GM18505 (cell line): ENCODE measurements around the gene MAFF.

Experiments
- ATAC-seq: cut with Tn5 transposase; IDR thresholded peaks from one replicate; pipeline ENCODE4 v1.9.1; 2021; ENCODE audit not compliant: unreplicated experiment
- POLR2A ChIP-seq: IDR thresholded peaks from 4 replicates; pipeline ENCODE4 v1.6.1; 2011; ENCODE audit warnings: borderline replicate concordance; ENCODE audit not compliant: insufficient read depth, insufficient read length; ENCODE audit errors: extremely low read depth

MAFF gene

DNA sequence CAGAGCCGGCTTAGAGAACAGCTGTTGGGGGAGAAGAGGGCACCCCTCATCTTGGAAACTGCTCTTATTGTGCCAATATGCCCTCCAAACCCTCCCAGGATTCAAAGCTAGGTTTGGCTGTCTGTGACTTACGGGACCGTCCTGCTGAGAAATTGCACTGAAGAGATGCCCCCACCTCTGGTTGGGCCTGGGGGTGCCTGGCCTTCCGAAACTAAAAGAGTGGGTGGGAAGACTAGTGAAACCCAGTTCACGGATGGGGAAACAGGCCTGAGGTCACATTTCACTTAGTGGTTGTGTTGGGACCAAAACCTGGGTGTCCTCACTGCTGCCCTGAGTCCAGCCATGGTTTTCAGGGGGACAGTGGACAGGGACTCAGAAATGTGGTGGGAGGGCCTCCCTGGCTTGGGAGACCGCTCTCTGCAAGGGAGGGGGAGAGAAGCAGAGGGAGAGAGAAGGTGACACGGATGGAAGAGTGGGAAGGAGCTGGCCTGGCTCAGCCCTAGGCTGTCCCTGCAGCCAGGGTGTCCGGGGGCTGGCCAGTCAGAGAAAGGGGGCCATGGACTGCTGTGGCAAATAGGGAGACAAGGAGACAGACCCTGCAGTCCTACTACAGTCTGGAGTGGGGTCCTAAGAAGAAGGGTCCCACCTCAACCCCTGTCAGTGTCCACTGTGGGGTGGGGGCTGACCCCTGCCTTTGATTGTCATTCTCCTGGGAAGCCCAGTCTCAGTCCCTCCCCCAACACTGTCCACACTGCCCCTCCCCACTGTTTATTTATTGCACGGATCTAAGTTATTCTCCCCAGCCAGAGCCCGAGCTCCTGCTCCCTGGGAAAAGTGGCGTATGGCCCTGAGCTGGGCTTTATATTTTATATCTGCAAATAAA is 13.6 kb downstream of the MAFF start:
- no peak for TF ChIP-seq POLR2A
- no peak for ATAC-seq

DNA sequence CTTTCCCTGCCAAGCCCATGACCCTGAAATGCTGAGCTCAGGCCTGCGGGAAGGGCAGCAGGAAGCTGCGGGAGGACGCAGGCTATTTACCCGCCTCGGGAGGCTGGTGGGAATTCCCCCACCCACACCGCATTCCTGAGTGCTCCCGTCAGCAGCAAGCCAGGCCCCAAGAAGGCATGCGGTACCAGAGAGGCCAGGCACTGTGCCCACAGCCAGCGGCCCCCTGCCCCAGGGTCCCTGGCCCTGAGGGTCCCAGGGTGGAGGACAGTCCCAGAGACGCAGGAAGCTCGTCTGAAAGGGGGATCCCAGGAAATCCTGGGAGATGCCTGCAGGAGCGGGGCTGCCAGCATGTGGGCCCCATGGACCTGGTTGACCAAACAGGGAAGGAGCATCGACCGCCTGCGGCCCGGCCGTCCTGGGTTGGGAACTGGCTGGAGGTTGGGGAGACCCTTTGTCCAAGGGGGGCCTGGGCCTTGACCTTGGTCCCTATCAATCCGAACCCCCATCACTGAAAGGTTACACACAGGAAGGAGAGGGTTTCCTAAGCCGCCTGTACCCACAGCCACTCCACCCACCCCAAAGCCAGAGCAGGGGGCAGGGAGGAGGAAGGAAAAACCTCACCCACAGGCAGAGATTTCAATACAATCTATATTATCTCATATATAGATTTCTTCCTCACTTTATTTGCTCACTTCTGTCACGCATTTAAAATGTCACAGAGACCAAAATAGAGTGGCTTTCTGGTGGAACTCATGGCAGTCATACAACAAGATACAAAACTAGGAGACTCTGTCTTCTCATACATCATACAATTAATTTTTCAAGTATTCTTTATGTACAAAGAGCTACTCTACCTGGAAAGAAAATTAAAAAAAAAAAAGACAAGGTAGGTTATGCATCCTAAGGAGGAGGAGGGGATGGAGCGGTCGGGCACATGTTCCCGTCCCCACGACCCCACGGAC is 17.1 kb downstream of the MAFF start:
- TF ChIP-seq POLR2A, result no peak
- ATAC-seq, result no peak

DNA sequence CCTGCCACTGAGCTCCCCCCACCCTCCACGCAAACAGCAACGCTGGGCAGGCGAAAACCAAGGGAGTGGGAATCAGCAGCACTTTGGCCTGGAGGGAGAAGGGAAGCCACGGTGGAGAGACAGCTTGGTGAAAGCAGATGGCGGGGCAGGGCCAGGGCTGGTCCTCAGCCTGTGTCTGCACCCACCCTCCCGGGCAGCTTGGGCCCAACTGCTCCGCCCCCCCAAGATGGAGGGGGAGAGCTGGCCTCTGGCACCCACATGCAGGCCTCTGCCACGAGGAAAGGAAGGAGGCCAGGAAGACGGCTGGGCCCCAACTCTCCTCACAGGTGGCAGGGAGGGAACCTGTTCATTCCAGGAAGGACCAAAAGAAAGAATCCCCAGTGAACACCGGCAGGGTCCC is 17.8 kb downstream of the MAFF start:
- no peak for TF ChIP-seq POLR2A
- no peak for ATAC-seq

DNA sequence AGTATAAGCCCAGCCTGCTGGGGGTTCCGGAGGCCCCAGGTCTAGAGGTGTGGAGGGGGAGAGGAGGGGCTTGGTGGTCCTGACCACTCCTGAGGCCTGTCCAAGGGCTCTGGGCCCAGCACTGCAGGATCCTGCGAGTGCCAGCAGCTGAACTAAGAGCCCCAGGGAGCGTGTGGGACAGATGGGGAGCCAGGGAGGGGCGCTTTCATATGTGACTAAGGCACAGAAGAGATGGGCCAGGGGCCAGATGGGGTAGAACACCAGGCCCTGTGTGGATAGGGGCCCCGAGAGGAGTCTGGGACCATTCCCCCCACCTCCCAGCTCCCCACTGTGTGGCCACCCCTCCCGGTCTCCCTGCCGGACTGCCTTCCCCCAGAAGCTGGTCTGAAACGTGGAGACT is 18.4 kb downstream of the MAFF start:
- ATAC-seq, result no peak
- no peak for TF ChIP-seq POLR2A

DNA sequence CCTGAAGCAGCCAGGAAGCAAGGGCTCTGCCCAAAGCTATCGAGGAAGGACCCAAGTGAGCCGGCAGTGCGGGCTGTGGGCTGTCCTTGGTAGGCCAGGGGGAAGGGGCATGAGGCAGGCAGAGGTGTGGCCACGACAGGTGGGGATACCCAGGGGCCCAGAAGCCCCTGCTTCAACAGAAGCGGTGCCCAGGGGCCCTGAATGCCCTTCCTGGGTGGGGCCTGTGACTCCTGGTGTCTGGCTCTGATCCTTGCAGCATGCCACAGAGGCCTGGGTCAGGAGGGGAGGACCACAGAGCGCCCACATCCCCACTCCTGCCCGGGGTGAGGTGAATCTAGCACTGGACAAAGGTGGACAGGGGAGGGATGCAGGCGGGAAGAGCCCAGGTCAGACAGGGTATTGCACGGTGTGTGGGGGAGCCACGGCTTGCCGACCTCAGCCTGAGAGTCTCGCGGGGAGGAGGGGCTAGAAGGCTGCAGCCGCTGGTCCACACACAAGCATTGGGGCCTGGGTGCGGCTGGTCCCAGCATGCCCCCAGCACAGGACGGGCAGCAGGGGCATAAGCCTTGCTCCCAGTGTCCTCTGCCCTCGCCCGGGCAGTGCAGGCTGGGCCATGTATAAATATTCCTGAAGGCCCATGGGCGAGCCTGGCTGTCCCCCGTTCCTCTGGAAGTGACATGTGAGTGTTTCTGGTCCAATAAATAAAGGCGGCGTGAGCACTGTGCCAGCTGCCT is 19.0 kb downstream of the MAFF start:
- TF ChIP-seq POLR2A, result no peak
- ATAC-seq, result no peak

DNA sequence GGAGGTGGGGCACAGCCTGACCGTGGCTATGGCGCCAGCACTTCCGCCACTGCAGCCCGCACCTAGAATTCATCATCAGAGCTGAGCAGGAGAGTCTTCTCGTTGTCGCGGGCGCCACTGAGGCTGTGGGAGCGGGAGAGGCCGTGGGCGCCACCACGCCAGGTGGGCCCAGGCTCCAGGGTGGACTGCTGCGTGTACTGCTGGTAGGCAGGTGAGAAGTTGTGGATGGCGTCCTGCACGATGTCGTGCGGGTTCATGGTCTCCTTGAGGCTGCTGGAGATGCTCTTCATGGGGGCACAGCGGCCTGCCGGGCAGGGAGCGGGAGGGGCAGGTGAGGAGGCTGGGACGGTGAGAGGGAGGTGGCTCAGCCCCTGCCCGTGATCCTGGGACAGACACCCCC is 19.6 kb downstream of the MAFF start:
- no peak for TF ChIP-seq POLR2A
- no peak for ATAC-seq

DNA sequence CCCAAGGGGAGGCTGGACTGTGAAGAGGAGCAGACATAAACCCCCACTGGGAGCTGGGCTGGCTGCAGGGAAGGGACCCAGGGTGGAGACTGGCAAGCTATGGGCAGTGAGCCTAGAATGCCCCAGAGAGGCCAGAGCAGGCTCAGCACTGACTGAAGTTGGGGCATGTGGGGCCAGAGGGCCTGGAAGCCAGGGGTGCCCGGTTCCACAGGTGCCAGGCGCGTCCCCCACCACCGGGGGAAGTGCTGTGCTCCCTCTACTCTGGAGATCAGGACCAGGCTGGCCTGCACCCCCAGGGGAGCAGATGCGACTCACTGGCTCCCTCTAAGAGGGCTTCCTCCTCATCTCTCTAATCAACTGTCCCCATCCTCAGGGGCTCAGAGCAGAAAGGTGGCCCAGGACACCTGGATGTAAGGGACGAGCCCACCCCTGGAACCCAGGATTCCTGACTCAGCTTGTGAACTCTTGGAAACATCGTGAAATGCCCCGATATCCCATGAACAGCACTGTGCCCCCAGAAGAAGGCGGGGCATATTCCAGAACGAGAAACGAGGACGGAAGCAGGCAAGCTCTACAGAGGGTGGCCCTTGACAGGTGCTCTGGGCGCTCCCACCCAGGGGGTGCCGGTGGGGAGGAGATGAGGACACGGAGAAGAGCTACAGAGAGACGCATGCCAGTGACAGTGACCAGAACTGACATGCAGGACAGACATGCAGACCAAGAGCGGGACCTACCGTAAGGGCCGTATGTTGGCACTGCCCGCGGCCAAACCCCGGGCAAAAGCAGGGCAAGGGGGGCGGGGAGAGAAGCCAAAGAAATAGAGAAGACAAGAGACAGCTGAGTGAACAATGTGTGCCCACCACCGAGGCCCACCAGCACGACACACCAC is 20.4 kb downstream of the MAFF start:
- no peak for TF ChIP-seq POLR2A
- ATAC-seq, result no peak

DNA sequence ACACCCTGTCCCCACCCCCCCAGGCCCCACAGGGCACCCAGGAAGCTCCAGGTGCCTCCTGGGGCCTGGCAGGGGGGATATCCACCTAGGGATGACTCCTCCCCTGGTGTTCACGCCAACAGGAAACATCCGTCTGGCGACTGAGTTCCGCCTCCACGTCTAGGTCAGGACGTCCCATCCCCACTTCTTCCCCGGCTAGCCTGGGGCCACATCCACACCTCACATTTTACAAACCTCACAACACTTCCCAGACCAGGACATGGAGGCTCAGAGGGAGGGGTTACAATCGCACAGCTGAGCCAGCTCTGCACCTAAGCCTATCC is 21.0 kb downstream of the MAFF start:
- no peak for ATAC-seq
- TF ChIP-seq POLR2A, result no peak

DNA sequence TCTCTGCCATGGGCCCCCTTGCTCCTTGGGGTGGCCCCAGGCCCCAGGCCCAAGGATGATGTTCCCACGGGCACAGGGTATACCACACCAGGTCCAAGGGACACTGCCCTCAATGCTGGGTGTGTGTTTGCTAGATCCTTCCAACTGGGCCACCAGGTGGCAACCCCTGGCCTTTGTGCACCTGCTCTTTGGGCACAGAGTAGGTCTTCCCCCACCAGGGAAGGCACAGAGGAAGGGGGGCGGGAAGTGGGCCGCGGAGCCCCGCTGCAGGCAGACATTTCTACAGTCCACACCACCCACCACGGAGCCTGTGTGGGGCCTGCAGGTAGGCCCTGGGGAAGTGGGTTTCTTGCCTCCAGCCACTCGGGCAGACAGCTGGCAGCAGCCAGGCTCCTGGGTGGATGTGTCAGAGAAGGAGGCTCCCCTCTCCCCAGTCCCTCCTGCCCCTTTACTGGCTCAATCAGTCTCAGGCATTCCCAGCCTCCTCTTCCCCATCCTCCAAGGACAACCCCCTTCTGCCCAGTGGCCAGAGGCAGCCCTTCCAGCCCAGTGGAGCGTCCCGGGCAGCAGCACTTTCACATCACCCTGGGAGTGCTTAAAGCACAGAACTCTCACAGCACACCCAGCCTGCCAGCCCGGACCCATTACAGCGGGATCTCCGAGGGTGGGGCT is 21.6 kb downstream of the MAFF start:
- no peak for ATAC-seq
- TF ChIP-seq POLR2A, result no peak

DNA sequence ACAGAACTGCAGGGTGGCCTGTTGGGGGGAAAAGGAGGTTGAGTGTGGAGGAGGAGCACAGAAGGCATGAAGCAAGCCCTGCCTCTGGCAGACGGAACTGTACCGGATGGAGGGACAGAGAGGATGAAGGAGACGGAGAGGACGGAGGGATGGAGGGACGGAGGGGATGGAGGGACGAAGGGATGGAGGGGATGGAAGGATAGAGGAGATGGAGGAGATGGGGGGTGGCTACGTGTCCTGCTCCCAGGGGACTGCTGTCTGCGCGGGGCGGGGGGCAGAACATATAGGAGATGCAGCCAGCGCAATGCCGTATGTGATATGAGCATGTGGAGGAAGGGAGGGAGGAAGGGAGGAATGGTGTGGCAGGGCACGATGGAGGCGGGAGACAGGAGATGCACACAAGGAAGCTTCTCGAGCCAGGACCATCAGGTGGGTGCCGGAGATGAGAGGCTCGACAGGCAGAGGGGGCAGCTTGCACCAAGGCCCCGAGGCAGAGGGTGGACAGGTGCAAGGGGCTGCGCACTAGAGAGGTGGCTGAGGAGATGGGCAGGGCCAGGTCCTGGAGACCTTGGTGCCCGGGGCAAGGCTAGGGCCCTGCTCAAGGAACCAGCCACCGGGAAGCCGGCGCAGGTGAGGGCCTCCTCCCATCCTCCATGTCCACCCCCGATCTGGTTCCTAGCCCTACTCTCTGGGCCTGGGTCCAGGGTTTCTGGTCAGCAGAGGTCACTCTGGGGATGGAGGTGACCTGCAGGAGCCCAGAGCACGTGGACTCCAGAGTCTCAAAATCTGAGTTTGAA is 25.3 kb downstream of the MAFF start:
- no peak for ATAC-seq
- TF ChIP-seq POLR2A, result no peak

DNA sequence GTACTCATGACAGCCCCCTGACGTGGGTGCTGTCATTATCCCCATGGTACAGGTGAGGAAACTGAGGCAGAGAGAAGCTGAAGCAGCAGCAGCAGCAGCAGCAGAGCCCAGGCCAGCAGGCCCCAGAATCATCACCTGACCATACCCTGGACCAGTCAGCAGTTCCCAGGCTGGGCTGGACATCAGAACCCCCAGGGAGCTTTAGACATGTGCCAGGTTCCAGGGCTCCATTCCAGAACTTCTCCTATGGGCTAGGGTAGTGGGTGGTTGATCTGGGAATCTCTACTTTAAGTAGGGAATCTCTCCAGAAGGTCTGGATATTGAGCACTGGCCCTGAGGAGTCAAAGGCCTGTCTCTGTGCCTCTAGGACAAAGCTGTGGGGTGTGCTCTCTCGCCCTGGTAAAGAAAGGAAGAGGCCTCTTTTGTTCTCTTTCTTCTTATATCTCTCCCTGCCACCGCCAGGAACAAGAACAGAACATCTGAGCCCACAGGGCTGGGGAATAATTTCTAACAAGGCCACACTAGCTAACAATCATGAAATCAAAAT is 26.6 kb downstream of the MAFF start:
- no peak for TF ChIP-seq POLR2A
- ATAC-seq, result no peak
